ENCODE data around the gene THSD7A.

THSD7A gene

DNA sequence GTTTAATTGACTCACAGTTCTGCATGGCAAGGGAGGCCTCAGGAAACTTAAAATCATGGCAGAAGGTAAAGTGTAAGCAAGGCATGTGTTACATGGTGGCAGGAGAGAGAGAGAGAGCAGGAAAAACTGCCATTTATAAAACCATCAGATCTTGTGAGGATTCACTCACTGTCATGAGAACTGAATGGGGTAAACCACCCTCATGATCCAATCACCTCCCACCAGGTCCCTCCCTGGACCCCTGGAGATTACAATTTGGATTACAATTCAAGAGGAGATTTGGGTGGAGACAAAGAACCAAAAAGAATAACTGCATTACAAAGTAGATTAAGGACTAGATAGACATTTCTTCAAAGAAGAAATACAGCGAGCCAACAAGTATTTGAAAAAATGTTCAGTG, 324.1 kb downstream of the THSD7A start:
- no peak overlapping the region for H3K4me3 ChIP-seq (ENCODE audit: low read depth, low read length)
- TF ChIP-seq, protein P1, sequence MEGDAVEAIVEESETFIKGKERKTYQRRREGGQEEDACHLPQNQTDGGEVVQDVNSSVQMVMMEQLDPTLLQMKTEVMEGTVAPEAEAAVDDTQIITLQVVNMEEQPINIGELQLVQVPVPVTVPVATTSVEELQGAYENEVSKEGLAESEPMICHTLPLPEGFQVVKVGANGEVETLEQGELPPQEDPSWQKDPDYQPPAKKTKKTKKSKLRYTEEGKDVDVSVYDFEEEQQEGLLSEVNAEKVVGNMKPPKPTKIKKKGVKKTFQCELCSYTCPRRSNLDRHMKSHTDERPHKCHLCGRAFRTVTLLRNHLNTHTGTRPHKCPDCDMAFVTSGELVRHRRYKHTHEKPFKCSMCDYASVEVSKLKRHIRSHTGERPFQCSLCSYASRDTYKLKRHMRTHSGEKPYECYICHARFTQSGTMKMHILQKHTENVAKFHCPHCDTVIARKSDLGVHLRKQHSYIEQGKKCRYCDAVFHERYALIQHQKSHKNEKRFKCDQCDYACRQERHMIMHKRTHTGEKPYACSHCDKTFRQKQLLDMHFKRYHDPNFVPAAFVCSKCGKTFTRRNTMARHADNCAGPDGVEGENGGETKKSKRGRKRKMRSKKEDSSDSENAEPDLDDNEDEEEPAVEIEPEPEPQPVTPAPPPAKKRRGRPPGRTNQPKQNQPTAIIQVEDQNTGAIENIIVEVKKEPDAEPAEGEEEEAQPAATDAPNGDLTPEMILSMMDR (IDR thresholded peaks at IDR 0.05; ENCODE audit: insufficient read depth, low read depth, low read length, missing control alignments) = no peak
- no peak for DNase-seq (ENCODE audit: low read depth)

DNA sequence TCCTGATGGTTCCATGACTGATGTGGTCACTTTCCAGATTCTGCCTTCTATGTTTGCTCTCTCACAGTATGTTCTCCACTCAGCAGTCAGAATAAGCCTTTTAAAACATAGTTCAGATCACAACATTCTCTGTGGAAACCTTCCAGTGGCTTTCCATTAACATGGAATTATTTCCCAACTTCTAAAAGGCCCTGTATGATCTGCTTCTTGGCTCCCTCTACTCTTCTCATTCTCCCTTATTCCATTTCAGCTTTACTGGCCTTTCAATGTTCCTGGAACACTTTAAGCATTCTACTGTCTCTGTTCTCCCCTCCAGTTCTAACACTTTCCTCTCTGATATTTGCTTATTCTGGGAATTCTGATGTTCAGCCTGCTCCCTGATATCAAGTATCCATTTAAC, 325.6 kb downstream of the THSD7A start:
- TF ChIP-seq, protein P1 (IDR thresholded peaks at IDR 0.05; ENCODE audit: insufficient read depth, low read depth, low read length, missing control alignments) = no peak
- no peak overlapping the region for H3K4me3 ChIP-seq (ENCODE audit: low read depth, low read length)
- DNase-seq (ENCODE audit: low read depth) = no peak

DNA sequence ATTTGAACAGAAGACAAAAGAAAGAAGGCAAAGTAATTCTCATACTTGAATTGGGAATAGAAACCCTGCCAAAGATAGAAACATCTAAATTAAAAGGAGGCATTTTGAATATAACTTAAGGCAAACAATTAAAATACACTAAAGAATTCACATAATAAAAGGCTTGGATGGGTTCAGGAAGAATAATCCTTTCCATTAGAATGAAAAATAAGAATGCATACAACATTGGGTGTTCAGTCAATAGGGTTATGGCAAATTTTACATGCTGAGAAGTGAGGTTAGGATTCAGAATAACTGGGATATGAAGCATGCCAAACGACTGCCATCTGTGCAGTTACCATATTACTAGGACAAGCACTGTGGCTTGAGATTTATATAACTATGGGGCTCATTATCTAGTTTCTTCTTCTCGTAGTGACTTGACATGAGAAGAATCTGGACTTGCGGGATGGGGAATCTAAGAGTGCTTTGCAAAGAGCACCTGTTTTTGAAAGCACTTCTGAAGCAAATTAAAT, 326.5 kb downstream of the THSD7A start:
- no peak overlapping the region for H3K4me3 ChIP-seq (ENCODE audit: low read depth, low read length)
- TF ChIP-seq, protein P1 (IDR thresholded peaks at IDR 0.05; ENCODE audit: insufficient read depth, low read depth, low read length, missing control alignments) = no peak

DNA sequence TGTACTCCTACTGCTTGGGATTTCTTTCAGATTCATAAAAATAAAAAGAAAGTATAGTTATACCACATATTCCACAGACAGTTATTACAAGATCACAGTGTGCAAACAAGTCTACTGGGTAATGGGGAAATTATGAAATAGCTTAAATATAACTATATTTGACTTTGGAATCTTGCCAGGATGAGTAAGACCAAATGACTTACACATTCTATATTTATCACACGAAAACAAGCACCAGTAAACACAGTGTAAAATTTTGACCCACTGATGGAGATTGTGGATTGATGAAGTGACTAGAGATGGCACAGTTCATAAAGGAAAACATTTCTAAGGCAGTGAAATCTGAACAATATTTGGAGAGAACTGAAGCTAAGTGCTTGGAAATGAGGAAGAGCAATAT, 339.7 kb downstream of the THSD7A start:
- TF ChIP-seq, protein P1 (IDR thresholded peaks at IDR 0.05; ENCODE audit: insufficient read depth, low read depth, low read length, missing control alignments) = no peak
- H3K4me3 ChIP-seq (ENCODE audit: low read depth, low read length) = no peak overlapping the region
- no peak for DNase-seq (ENCODE audit: low read depth)

More for the DNA sequence above, 326.5 kb downstream of the THSD7A start:
- no peak for DNase-seq (ENCODE audit: low read depth)

DNA sequence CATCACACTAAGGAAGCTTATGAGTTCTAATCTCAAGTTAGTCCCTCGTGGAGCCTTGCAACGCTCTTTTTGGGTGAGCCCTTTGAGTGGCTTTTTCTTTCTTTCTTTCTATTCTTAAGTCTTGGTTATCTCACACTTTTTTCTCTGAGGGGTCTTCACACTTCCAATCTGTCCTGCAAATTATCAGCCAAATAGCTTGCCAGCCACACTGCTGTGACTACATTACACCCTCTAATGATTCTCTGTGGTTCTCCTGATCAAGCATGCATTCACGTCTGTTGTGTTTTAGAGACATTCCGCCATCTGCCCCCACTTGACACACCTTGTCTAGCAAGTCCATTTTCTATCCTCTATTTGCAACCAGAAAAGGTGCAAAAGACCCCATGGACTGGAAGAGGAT, 340.2 kb downstream of the THSD7A start:
- TF ChIP-seq, protein P1 (IDR thresholded peaks at IDR 0.05; ENCODE audit: insufficient read depth, low read depth, low read length, missing control alignments) = no peak
- DNase-seq (ENCODE audit: low read depth) = no peak
- no peak overlapping the region for H3K4me3 ChIP-seq (ENCODE audit: low read depth, low read length)

DNA sequence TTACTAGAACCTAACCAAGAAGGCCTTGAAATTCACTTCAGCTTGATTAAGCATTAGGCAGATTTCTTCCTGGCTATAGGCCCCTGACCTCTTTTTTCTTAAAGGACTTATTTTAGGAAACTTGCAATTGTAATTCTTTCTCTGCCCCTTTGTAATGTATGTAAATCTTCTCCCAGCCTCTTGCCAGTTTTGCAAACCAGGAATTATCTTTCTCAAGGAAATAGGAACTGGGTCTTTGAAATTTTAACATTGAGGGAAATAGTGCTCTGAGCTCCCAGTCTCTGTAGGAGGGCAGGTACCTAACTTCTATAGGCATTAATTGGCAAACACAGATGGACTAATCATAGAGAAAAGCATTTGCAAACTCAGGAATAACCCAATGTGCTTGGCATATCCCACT, 342.7 kb downstream of the THSD7A start:
- TF ChIP-seq, protein P1 (IDR thresholded peaks at IDR 0.05; ENCODE audit: insufficient read depth, low read depth, low read length, missing control alignments) = no peak
- H3K4me3 ChIP-seq (ENCODE audit: low read depth, low read length) = no peak overlapping the region
- no peak for DNase-seq (ENCODE audit: low read depth)

DNA sequence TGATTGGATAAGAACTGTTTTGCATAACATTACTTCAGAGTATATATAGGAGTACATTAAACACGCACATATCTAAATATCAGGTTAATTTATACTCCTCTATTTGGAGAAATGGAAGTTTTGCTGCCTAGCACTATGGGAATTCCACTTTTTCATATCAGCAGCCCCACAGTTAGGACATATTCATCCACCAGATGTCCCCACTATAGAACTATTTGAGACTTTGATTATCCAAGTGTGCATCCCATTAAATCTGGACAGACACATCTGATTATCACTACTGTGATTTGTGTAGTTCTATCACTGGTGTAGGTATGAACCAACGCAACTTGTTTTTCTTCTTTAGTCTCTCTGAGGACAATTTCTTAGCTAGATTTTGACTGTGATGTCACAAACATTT, 345.7 kb downstream of the THSD7A start:
- no peak overlapping the region for H3K4me3 ChIP-seq (ENCODE audit: low read depth, low read length)
- TF ChIP-seq, protein P1 (IDR thresholded peaks at IDR 0.05; ENCODE audit: insufficient read depth, low read depth, low read length, missing control alignments) = no peak
- no peak for DNase-seq (ENCODE audit: low read depth)

All from GM12865 (cell line).